ENCODE measurements around the gene FTSJ3.

FTSJ3 gene

GRCh38 chr17:63823659-63824331 lies 3.7 kb downstream of the FTSJ3 start:
- DNase-seq (ENCODE audit: low read depth in 2 of 2): no peak
- no peak for TF ChIP-seq CTCF (IDR thresholded peaks at IDR 0.05; ENCODE audit: low read depth, low read length)
- H3K4me3 ChIP-seq (replicated peaks in 1 of 2; ENCODE audit: low read depth in 2 of 2, low read length in 2 of 2): no peak overlapping the region

- no peak overlapping the region for H3K4me3 ChIP-seq (replicated peaks in 1 of 2; ENCODE audit: low read depth in 2 of 2, low read length in 2 of 2)
- TF ChIP-seq CTCF (IDR thresholded peaks at IDR 0.05; ENCODE audit: low read depth, low read length): no peak
- no peak for DNase-seq (ENCODE audit: low read depth in 2 of 2)
Observed at GRCh38 chr17:63822537-63822936, 4.9 kb downstream of the FTSJ3 start.

GRCh38 chr17:63821804-63822203 lies 5.7 kb downstream of the FTSJ3 start:
- no peak for DNase-seq (ENCODE audit: low read depth in 2 of 2)
- no peak for TF ChIP-seq CTCF (IDR thresholded peaks at IDR 0.05; ENCODE audit: low read depth, low read length)
- no peak overlapping the region for H3K4me3 ChIP-seq (replicated peaks in 1 of 2; ENCODE audit: low read depth in 2 of 2, low read length in 2 of 2)

DNA sequence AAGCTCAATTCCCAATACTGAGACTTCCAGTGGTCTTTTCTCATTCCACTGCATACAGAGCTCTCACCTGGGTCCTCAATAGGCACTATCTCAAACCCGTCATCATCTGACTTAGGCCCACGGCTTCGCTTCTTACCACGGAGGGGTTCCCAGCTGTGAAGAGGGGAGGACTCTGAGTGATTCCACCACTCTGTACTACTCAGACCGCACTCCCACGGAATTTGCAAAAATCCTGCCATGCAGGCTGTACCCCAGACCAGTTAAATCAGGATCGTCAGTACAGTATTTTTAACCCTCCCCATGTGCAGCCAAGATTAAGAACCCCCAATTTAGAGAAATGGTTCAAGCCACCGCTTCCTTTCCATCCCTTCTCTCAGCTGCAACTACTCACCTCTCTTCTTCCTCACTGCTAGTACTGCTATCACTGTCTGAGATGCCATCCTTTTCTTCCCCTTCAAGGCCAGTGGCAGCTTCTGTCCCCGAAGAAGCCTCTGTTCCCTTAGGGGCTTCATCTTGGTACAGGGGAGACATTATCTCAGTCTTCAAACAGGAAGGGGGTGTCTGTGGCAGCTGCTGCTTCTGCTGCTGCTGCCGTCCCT lies 6.4 kb downstream of the FTSJ3 start:
- no peak overlapping the region for H3K4me3 ChIP-seq (replicated peaks in 1 of 2; ENCODE audit: low read depth in 2 of 2, low read length in 2 of 2)
- TF ChIP-seq CTCF (IDR thresholded peaks at IDR 0.05; ENCODE audit: low read depth, low read length): no peak
- DNase-seq (ENCODE audit: low read depth in 2 of 2): no peak

- no peak for TF ChIP-seq CTCF (IDR thresholded peaks at IDR 0.05; ENCODE audit: low read depth, low read length)
- no peak overlapping the region for H3K4me3 ChIP-seq (replicated peaks in 1 of 2; ENCODE audit: low read depth in 2 of 2, low read length in 2 of 2)
- no peak for DNase-seq (ENCODE audit: low read depth in 2 of 2)
Observed at GRCh38 chr17:63819585-63820537, 7.6 kb downstream of the FTSJ3 start.

DNA sequence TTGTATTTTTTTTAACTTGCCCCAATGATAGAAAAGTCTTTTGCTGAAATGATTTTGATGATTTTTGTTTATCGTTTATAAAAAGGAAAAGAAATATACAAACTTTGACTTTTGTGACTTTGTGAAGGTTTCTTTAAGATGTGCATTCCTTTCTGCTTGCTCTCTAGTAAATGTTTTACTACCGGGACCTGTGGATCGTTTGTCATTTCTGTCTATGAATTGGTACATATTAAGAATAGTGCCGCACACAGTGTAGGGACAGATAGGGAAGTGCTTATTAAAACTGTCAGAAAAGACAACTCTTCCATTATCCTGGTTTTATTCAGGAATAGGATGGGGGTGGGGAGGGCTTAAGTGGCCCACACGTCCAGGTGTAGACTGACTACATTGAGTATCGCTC lies 8.3 kb downstream of the FTSJ3 start:
- H3K4me3 ChIP-seq (replicated peaks in 1 of 2; ENCODE audit: low read depth in 2 of 2, low read length in 2 of 2): no peak overlapping the region
- no peak for TF ChIP-seq CTCF (IDR thresholded peaks at IDR 0.05; ENCODE audit: low read depth, low read length)
- DNase-seq (ENCODE audit: low read depth in 2 of 2): no peak
